NCI-H1417 (cell line): ENCODE data around the gene MRPL37.
"Not testable (repeated sequence)": the region's sequence is repeated elsewhere in the genome, so short reads cannot be mapped to it uniquely, and the experiment has no call there.

Source experiments
- DNase-seq, 3 experiments: peaks; one replicate each; lab custom pipeline; 2025; lab: John Stamatoyannopoulos, UW

Gene MRPL37

DNA sequence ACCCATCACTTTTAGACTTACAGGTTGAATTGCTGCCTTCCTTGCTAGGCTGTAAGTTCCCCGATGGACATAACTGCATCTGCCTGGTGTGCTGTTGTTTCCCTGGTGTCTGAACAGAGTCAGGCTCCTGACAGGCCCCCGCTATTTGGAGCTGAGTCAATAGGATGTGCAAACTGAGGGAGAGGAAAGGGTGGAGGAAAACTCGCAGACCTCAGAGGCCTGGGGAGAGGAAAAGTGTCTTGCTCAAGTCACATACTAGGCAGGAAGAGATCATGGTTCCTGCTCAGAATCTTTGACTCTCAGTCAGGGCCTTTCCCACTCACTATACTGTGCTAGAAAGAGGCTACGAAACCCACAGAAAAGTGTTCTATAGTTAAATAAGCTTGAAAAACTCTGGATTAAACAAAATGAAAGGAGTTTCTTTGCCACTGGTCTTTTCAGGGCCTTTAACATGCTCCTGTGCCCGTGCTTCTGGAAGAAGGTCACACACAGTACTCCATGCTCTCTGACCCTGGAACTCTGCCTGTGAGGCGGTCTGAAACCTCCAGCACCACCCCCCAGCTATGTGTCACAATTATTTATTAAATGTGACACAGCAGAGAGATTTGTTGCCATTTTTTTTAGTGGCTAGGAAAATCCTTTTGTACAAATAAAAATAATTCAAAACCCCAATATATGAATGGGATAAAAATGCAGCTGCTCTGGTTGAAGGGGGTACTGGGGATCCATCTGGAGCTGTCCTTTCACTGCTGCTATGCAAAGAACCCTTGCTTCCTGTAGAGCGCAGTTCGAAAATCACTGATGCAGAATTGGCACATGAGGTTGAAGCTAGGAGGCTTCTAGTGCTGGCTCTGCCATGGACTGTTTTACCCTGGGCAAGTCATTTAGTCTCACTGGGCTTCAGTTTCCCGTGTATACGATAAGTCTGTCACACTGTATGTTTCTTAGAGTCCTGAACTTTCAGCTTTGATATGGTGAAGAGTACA, 27.1 kb upstream of the MRPL37 start:
- DNase-seq, result no peak

DNA sequence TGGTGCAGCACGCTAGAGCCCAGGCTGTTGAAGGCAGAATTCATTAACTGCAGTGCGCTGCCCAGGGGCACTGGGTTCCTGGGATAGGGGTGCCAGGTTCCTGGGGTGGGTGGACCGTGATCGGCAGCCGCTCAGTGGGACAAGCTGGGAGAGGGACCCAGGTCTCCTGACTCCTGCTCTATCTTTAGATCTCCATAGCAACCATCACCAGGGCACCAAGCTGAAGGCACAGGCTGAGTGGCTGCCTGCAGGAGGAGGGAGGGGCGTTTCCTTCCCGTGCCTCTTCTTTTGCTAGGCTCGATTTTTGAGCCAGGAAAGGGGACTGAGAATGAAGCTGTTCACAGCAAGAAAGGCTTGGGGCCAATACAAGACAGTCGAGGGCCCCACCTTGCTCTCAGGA, 26.3 kb upstream of the MRPL37 start:
- peak in 2 of 3 experiments; percentile 5 to 6 for DNase-seq

DNA sequence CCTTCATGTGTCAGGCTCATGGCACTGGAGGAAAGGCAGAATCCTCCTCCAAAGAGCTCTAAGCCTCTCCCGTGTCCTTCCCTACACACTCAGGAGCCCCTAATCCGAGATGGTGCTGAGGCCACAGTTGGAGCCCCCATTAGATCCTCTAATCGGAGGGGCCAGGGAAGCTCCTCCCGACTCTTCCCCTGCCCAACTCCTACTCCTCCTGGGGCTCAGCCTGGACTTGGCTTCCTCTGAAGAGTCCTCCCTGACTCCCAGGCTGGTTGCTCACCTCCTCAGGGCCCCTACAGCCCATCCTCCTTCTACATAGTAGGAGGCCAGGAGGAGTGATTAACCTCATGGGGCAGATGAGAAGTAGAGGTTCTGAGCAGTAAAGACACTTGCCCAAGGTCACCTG, 25.9 kb upstream of the MRPL37 start:
- no peak for DNase-seq

DNA sequence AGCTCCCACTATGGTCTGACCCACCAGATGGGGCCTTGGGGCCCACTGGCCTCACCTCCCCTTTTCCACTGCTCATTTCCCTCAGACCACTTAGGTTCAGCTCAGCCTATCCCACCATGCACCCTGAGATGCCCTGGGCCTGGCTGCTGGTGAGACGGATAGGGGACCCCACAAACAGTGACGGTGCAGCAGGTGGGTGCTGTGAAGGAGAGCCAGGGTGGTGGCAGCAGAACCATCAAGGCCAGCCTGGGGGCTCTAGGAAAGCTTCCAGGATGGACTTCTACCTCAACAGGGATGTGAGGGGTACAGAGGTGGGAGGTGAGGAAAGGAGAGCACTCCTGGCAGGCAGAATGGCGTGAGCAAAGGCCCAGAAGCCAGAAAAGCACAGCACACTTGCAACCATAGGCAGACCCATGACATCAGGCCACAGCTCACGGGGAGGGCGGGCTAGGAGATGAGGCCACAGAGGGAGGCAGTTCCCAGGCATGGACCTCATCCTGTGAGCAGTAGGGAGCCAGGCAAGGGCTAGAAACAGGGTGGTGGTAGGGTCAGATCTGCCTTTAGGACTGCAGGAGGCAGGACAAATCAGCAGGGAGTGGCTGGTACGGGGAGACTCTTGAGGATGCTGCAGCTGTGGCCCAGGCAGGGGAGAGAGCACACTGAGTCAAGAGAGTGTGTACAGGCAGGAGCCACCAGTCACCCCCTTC, 23.2 kb upstream of the MRPL37 start:
- DNase-seq, result no peak

DNA sequence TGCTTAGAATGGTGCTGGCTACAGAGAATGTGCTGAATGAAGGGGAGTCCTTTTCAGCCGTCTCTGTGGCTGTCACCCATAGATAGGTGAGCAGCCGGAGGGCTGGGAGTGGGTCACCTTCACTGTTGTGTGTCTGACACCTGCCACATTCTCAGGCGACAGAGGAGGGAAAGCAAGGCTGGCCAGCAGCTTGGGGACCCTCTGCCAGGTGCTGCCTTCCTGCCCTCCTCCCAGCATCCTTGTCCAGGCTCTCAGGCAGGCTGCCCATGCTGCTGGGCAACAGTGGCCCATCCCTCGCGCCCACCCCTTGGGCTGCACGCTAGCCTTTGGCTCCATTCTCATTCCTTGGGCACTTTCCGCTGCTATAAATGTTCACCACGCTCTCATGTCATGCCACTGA, 22.2 kb upstream of the MRPL37 start:
- no peak for DNase-seq

DNA sequence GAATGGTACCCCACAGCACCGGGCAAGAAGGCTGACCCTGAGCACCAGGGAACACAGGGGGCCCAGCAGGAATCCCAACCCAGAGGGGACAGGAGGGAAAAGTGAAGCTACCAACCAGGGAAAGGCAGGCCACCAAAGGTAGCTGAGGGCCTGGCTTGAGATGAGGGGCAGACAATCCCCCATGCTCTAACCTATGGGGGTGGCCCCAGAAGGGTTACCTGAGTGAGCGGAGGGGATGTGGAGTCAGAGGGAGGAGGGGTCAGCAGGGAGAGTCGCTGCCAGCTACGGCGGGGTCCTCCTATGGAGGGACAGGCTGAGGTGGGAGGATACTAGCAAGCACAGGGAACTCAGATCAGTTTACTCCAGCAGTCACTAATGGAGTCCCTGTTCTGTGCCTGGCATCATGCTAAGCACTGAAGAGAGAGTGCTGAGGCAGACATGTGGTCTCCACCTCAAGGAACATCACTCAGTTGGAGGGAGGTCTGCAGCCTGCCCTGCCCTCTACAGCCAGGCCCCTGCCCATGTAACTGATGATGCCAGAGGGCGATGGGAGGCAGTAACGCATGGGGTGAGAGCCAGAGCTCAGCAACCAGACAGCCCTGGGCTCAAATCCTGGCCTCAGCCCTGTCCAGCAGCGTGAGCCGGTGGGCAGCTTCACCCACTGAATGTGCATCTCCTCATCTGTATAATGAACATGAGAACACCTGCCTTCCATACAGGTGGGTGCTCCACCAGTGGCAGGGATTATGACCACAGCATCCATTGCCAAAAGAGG, 21.5 kb upstream of the MRPL37 start:
- no peak for DNase-seq

DNA sequence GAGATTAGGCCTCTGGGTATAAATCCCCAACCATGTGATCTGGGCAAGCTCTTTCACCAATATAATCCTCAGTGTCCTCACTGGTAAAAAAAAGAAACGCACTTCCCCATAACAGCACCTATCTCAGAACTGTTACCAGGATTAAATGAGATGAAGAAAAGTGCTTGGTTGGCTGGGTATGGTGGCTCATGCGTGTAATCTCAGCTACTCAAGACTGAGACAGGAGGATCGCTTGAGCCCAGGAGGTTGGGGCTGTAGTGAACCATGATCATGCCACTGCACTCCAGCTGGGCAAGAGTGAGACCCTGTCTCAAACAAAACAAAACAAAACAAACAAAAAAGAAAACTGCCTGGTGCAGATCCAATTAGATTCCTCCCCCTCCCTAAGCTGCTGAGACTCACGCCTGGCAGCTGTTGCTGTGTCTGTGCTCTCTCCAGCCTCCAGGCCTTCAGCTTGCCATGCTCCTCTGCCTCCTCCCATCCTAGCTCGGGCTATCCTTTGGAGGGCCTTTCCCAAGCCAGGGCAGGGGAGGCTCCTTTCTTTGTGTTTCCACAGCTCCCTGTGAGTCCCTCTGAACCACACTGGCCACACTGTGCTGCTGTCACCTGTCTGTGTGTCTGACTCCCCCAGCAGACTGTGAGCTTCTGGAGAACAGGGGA, 19.1 kb upstream of the MRPL37 start:
- no peak for DNase-seq

DNA sequence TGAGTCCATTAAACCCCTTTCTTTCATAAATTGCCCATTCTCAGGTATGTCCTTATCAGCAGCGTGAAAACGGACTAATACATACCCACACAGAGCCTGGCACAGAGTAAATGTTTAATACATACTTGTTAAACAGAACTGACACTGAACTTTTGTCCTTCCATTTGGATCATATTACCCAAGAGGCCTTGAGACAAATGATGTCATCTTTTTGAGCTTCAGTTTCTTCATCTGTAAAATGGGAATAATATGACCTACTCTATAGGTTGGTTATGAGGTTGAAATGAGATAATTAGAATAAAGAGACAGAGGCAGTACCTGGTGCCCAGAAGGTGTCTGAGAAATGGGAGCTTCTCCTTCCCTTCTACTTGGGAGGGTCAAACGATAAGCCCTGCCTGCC, 13.9 kb upstream of the MRPL37 start:
- DNase-seq, result no peak

DNA sequence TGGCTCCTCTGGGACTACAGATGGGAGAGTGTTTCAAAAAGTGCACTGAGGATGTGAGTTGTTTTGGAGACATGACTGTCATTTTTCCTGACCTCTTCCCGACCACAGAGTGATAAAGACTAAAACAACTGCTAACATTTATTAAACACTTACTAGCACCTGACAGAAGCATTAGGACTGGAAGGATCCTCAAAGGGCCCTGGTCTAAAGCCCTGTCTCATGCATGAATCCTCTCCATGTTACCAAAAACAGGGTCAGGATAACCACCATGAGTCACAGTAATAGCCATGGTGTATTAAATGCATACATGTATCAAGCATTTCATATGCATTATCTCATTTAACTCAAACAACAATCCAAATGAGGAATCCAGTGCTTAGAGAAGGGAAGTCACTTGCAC, 11.7 kb upstream of the MRPL37 start:
- no peak for DNase-seq

DNA sequence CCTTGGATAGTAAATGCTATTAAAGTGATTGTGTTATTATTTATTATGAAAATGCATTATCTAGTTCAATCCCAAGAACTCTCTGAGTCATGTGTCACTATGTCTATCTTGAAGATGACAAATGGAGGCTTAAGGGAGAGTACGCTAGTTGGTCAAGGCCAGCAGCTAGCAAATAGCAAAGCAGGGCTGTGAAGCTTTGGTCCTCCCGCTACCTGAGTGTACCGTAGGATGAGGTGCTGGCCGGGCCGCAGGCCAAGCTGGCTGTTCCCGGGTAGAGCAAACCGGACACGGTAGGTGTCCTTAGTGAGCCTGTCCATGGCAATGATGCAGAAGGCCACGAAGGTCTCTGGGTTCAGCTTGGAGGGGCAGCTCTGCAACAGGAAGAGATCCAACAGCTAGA, 9.4 kb upstream of the MRPL37 start:
- DNase-seq, result no peak

DNA sequence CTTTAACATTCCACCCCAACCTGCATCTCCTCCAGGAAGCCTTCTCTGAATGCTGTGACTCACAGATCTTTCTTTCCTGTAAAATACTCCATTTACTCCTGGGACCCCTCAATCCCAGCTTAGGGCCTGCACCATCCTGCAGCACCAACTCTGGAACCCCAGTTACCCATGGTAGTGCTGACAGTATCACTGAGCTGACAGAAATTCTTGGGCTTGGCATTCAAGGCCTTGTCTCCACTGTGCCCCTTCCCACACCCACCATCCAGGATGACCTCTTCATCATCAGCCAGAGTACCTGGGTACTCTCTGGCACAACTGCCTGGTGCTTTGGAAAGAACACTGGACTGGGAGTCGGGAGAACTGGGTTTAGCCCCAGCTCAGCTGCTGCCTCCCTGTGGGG, 8.4 kb upstream of the MRPL37 start:
- no peak for DNase-seq

DNA sequence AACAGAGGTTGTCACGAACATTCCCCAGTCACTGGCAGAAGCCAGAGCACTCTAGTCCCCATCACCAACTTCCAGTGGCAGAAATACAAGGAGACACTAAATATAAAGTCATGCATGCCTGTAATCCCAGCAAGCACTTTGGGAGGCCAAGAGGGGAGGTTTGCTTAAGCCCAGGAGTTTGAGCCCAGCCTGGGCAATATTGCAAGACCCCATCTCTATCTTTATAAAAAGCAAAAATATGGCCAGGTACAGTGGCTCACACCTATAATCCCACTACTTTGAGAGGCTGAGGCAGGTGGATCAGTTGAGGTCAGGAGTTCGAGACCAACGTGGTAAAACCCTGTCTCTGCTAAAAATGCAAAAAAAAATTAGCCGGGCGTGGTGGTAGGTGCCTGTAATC, 6.5 kb upstream of the MRPL37 start:
- no peak for DNase-seq

DNA sequence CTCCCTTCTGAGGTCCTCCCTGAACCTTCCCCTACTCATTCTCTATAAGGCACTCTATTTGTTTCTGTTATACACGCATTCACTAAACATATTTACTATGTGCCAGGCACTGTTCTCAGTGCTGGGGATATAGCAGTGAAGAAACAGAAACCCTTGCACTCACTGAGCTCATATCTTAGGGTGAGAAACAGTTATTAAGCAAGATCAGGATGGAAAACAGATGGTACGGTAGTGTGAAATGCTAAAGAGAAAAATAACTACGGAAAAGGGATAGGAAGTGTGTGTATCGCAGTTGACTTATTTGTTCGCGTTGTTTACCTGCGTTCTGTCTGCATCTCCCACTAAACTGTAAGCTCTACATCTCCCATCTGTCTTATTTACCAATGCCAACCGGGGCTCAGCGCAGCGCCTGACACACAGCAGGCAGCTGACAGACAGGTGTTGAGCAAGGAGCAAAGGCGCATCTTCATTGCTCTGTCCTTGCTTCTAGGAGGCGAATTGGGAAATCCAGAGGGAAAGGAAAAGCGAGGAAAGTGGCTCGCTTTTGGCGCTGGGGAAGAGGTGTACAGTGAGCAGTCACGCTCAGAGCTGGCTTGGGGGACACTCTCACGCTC, 709 bp upstream of the MRPL37 start:
- peak in 1 of 3 experiments; percentile 50 for DNase-seq

DNA sequence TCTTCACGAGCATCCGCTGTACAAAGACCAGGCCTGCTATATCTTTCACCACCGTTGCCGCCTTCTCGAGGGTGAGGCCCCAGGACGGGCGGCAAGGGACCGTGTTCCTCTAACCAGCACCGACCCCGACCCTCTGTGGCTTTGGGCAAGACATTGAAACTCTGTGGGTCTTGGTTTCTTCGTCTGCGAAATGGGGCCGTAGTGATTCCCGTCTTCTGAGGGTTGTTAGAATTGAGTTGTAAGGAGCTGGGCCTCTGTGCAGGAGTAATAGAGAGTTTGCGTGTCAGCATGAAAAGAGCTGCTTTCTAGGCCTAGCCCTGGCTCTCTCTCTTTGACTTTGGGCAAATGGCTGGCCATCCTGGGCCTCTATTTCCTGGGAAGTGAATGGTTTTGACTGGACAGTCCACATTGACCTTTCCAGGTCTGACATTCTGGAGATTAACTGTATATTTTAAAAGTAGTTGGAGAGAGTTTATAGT, 591 bp downstream of the MRPL37 start:
- no peak for DNase-seq

DNA sequence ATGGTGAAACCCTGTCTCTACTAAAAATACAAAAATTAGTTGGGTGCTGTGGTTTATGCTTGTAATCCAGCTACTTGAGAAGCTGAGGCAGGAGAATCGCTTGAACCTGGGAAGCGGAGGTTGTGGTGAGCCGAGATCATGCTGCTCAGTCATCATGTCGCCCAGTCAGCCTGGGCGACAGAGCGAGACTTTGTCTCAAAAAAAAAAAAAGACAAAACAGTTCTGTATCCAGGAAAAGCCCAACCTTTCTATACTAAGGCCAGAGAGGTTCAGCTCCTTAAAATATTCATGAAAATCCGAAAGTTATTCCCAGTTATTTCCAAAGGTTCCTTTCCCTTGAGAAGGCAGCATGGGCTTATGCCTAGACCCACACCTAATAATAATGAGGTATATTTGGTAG, 4.2 kb downstream of the MRPL37 start:
- no peak for DNase-seq

DNA sequence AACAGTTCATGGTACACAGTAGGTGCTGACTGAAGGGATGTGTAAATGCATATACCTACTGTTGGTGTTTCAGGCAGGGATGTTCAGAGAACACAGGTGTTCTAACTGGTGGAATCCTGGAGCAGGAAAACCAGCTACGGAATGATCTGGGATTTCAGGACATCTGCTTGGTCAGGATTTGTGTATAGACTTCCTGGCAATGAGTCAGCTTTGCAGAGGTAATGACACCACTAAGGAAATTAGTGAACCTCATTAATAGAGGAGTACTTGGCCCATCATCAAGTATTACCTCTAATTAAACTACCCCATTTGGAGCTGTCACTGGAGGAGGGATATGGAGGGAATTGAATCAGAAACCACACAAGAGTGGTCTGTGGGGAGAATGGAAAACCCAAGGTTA, 7.3 kb downstream of the MRPL37 start:
- DNase-seq, result no peak

DNA sequence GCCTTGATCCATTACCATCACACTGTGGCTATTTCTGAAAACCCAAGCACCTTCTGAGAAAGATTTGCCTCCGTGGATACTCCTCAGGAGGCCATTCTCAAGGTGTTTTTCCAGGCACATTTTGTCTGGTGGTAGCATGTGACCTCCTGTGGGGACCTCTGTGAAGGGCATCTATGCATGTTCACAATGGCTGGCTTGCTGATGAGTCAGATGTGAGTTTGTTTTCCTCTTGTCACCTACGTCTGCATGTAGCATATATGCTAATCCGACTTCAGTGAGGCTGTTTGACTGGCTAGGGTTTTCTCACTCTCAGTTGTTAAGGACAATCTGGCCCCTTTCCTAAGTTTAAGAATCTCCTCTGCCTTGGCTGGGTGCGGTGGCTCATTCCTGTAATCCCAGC, 7.9 kb downstream of the MRPL37 start:
- not testable (repeated sequence) for DNase-seq

DNA sequence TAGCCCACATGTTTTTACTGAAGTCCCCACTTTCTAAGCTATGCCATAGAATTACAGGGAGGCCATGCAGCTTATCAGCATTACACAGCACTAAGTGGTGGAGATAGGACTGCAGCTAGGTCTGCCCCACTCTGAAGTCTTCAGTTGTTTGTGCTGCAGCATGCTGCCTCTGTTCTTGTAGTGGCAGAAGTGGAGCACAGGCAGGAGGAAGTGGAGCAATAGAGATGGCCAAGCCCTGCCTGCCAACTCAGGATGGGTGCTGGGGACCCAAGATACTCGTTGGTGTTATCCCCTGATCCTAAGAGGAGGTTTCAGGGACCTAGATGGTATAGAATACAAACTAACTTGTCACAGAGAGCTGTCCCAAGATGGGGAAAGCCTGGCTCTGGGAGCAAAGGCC, 12.9 kb downstream of the MRPL37 start:
- no peak for DNase-seq

DNA sequence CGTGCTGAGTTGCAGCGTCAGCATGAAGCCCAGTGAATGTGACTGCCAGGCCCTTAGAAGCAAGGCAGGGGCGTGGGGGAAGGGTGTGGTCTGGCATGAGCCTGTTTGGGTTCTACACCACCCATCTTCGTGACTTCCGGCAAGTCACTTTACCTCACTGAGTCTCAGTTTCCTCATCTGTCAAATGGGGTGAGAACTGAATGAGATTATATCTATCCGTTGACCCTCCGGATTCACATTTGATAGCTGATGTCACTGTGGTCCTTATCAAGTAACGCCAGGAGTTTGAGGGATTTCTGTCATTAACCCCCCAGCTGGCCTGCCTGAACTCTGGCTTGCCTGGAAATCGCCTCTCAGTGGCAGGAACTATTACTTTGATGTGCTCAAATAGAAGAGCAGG, 15.6 kb downstream of the MRPL37 start:
- DNase-seq, result no peak

DNA sequence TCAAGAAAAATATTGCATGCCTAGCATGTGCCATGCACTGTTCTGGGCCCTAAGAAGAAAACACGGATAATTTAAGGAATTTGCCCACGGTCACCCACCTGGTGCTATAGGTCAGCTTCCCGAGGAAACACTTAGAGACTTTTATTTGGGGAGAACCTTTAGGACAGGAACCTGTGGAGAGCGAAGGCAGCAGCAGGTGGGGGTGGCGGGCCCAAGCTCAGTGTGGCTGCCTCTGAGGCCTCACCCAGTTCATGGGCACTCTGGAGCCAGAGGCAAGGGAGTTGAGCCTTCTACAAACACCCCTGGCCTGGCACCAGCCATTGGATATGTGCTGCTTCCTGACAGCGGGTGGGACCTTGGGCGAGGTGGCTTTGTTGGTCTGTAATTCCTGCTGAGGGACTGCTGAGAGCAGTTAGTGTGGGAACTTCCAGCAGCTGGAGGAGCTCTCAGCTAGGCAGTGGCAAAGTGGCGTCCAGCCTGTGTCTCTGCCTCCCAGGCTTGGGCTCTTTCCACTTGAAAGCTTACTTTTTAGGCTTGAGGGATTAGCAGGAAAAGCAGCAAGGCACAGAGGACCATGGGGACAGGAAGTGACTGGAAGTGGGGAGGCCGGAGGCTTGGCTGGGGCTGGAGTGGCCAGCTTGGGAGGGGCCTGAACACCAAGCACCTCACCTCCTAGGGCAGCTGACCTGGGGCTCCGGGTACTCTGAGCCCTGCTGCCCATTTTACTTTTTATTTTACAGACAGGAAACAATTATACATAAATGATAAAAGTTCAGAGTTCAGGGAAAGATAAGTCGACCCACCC, 19.1 kb downstream of the MRPL37 start:
- no peak for DNase-seq

DNA sequence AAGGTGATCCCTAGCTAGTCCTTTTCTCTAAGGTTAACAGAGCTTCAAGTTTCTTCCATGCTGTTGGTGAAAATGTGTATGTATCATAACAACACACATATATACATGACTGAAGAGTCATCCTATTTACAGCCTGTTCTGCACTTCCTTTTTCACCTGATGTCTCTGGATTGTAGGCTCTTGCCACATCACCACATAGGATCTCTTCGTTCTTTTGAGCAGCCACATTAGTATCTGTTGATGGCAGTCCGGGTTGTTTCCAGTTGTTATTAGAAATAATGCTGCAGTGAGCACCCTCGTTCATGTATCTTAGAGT, 19.7 kb downstream of the MRPL37 start:
- DNase-seq, result no peak
